Stimulated activated CD4-positive, alpha-beta T cell treated with anti-CD3 and anti-CD28 coated beads, Interleukin-15, amount 100 ng/mL, for 48 hours (primary cell): Measurements from ENCODE around the gene ADGRF3.
A peak's percentile ranks its signal among the peaks of the same experiment; 100 is the strongest.
"Not testable (repeated sequence)": the region's sequence is repeated elsewhere in the genome, so short reads cannot be mapped to it uniquely, and the experiment has no call there.

Source experiments
- DNase-seq, 2 donors: peaks; one replicate each; pipeline ENCODE4 v3.0.0-alpha.2; 2020; ENCODE audit warnings: low read depth in 2 of 2

The ADGRF3 gene

GRCh38 chr2:26349690-26350089 is 3.1 kb upstream of the ADGRF3 start:
- no peak for DNase-seq

DNA sequence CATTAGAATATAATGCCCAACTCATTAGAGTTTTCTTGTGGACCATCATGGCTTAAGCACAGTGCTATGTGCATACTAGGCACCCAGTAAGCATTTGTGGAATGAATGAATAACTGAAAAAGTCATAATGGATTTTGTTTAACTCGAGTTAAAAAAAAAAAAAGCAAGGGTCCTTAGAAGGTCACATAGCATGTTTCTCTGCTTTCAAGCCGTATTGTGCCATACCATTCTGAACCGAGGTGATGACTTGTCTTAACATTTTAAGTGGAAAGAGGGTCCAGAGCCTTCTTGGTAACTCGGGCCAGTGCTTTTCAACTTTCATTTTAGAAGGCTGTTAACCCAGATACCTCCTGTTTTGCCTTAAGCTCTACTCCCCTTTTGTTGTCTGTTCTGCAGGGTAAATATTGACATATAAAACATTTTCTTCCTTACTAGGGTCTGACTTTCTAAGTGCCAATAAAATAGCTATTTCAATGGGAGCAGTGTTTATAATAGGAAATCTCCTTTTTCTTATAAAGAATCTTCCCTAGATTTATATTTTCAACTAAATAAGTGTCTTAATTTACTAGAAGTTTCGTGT is 787 bp upstream of the ADGRF3 start:
- no peak for DNase-seq

GRCh38 chr2:26345545-26346453 is 790 bp downstream of the ADGRF3 start, which contains the start of gene SELENOI:
TSS of gene SELENOI (plus strand) at chr2:26346143. CDS start at chr2:26346233, 90 bp downstream.
- peak; percentile 99 for DNase-seq

GRCh38 chr2:26345283-26345544 is 1.4 kb downstream of the ADGRF3 start:
- no peak for DNase-seq

DNA sequence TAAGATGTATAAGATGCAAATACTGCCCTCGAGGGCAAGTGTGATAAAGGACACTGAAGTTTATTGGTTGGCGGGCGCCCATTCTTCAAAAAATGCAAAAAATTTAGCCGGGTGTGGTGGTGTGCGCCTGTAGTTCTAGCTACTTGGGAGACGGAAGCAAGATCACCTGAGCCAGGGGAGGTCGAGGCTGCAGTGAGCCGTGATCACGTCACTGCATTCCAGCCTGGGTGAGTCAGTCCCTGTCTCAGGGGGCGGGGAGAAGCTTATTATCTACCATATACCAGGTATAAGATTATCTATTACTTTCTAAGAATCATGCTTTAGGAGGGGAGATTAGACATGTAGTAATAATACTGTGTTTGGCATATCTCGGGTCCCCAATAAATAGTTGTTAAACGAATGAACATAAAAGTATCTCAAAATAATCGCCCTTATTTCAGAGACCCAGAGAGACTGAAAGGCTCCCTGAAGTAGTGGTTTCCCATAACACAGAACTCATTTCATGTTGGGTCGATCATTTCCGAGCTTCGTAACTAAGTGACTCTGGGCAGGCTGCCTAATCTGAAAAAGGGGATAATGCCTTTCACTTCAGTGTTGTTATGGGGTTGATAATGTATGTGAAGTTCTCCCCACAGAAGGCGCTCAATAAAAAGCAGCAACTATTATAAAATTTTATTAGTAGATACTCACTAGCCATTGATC is 1.9 kb downstream of the ADGRF3 start:
- no peak for DNase-seq

GRCh38 chr2:26340831-26341230 is 5.8 kb downstream of the ADGRF3 start:
- DNase-seq: no peak

- DNase-seq: no peak
Observed at GRCh38 chr2:26337298-26337697, 9.3 kb downstream of the ADGRF3 start.

DNA sequence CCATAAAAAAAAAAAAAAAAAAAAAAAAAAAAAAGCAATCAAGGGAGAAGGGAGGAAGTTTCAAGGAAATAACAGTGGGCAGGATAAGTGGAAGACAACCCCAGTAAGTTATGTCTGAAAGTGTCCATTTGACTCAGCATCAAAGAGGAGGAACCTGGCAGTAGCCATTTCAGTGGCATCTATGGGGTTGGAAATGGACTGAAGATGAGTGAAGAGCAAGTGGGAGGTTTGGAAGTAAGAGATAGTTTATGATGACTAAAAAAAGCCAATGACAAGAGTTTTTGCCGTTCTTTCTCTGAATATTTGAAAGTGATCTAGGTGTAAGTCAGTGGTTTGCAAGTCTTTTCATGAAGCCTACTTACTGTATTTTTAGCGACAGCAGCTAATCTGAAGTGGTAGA is 9.9 kb downstream of the ADGRF3 start:
- no peak for DNase-seq

GRCh38 chr2:26335231-26335630 is 11.4 kb downstream of the ADGRF3 start:
- DNase-seq: no peak

DNA sequence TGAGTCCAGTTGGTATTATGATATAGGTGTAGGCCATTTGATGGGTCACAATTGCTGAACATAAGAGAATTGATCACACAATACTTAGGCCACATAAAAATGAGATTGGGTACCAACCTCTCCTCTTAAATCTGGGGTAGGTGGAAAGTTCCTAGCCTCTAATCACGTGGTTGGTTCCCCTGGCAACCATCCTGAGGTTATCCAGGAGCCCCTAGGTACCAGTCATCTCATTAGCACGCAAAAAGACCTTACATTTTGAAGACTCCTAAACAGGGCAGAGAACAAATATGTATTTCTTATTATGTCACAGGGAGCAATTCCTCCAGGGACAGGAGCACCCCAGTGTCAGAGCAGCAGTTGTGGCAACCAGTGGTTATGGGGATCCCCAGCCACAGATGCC is 13.3 kb downstream of the ADGRF3 start:
- DNase-seq: no peak

DNA sequence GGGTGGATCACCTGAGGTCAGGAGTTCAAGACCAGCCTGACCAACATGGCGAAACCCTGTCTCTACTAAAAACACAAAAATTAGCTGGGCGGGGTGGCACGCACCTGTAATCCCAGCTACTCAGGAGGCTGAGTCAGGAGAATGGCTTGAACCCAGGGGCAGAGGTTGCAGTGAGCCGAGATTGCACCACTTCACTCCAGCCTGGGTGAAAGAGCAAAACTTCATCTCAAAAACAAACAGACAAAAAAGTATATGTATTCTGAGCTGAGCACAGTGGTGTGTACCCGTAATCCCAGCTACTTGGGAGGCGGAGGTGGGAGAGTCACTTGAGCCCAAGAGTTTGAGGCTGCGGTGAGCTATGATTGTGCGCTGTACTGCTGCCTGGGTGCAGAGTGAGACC is 15.3 kb downstream of the ADGRF3 start:
- not testable (repeated sequence) for DNase-seq

DNA sequence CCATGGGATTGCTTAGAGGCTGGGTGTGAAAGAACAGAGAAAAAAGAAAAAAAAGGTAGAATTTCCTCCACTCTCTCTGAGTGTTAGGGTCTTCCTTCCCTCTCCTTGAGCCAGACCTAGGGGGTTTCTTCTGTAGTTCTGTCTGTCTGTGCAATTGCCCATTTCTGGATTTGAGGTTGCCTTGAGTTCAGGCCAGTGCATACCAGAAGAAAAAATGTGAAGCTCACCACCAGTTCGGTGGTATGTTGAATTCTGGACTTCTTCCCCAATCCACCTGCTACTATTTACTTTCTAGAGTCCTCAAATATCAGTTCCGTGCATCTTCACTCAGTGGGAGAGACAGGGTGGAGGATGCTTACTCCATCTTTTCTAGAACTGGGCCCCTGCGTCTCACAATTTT is 16.0 kb downstream of the ADGRF3 start:
- DNase-seq: no peak

DNA sequence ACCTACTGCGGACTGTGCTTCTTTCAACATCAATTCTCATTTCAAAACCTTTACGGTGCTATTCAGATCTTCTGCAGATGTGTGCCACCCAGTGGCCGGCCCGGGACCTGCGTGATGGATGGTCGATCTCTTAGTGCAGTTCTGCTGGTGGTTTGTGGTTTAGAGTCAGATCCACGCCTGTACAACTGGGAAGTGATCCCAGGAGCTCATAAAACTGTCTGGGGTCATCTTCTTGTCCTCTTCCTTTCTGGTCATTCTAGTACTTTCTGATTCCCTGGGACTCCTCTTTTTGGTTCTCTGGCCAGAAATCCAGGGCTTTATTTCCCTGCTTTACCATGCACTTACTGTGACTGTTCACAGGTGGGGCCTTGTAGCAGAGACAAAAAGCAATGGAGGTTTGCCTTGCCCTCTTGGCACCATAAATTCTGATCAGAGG is 16.5 kb downstream of the ADGRF3 start:
- DNase-seq: peak; percentile 74 to 79

DNA sequence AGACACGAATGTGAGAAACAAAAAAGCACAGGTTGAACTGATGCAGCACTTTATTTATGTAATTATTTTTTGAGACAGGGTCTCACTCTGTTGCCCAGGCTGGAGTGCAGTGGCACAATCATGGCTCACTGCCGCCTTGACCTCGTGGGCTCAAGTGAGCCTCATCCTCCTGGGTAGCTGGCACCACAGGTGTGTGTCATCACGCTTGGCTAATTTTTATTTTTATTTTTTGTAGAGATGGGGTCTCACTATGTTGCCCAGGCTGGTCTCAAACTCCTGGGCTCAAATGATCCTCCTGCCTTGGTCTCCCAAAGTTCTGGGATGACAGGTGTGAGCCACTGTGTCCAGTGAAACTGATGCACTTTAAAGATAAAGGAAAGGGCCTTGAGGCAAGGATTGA is 17.5 kb downstream of the ADGRF3 start:
- not testable (repeated sequence) for DNase-seq

DNA sequence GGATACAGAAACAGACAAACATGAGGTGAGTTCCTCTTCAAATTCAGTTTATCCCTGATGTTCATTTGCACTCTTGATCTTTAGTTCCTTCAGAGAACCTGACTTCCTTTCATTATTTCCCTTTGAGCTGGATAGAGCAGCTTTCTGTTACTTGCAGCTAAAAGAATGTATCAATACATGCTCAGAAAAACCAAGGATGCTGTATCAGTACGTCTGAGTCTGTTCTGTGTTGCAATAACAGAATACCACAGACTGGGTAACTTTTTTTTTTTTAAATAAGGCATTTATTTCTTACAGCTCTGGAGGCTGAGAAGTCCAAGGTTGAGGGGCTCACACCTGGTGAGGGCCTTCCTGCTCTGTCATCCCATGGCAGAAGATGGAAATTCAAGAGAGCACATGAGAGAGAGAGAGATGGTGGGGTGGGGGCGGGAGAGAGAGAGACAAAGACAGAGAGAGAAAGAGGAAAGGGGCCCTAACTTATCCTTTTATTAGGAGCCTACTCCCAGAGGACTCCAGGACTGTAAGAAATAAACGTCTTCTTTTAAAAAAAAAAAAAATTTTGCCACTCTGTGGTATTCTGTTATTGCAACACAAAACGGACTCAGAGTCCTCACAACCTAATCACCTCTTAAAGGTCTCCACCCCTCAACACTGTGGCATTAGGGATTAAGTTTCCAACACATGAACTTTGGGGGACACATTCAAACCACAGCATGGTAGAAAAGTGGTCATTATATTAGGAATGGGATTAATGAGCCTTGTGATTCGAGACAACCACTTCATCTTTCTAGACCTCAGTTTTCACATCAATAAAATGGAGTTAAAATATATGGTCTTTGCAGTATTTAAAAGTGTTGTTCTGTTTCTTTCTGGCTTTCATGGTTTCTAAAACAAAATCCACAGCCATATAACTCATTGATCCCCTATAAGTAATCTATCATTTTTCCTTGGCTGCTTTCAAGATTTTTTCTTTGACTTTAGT is 19.0 kb downstream of the ADGRF3 start:
- no peak for DNase-seq

- no peak for DNase-seq
Observed at GRCh38 chr2:26326514-26326913, 20.1 kb downstream of the ADGRF3 start.

DNA sequence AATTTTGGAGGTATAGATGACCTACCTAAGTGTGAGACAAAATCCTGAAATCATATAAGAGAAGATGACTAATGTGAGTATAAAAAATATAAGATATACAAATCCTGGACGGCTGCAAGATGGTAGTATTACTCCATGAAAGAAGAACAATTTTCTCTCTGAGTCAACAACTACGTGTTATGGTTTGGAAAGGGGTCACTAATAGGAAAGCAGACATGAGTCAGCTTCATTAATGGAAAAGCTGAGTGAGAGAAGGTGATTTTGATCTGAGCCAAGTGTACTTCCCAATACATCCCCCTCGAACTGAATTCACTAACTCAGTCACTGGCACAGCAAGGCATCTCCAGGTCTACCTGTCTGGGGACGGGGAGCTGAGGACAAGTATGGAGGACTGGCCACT is 20.7 kb downstream of the ADGRF3 start:
- no peak for DNase-seq

DNA sequence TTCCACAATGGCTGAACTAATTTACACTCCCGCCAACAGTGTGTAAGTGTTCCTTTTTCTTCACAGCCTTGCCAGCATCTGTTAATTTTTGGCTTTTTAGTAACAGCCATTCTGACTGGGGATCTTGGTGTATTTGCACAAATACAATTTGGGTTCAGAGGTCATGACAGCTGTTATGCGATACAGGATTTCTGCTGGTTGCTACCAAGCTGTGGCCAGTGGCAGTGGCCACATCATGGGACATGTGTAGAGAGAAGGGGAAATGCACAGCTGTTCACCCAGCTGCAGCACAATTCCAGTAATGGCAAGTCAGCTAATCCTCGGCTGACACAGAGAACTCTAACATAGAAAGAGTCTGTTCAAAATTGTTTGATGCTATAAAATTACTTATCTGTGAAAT is 21.7 kb downstream of the ADGRF3 start:
- DNase-seq: no peak

DNA sequence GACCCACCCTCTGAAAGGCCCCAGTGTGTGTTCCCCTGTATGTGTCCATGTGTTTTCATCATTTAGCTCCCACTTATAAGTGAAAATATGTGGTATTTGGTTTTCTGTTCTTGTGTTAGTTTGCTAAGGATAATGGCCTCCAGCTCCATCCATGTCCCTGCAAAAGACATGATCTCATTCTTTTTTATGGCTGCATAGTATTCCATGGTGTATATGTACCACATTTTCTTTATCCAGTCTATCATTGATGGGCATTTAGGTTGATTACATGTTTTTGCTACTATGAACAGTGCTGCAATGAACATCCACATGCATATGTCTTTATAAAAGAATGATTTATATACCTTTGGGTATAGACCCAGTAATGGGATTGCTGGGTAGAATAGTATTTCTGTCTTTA is 22.1 kb downstream of the ADGRF3 start:
- DNase-seq: not testable (repeated sequence)

DNA sequence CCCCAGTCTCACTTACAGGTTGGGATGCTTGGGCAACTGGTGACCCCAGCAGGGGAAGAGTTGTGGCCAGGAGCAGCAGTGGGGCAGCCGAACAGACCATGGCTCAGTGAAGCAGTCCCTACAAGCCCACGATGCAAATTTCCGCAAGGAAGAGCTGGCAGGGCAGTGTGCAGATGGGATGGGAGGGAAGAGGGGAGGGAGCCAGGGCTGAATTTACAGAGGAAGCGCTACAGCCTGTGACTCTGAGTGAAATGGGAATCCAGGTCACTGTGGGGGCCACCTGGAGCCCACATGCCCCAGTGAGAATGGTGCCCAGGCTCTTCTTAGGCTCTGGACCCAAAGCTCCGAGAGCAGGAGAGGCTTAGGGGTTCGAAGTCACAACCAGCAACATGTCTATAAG is 27.6 kb downstream of the ADGRF3 start:
- no peak for DNase-seq

GRCh38 chr2:26317377-26318105 is 29.0 kb downstream of the ADGRF3 start:
- no peak for DNase-seq
